C4-2B (cell line): ENCODE data around the gene TAAR2.

Experiments
- ZFX ChIP-seq: fragments of 450-650 bp; IDR thresholded peaks from 2 replicates; pipeline ENCODE4 v1.6.1; 2017
- TF ChIP-seq, protein P1 (sequence below): fragments of 450-650 bp; conservative IDR thresholded peaks from 2 replicates; pipeline ENCODE4 v1.5.1; 2017; ENCODE audit warnings: mild to moderate bottlenecking

DNA sequence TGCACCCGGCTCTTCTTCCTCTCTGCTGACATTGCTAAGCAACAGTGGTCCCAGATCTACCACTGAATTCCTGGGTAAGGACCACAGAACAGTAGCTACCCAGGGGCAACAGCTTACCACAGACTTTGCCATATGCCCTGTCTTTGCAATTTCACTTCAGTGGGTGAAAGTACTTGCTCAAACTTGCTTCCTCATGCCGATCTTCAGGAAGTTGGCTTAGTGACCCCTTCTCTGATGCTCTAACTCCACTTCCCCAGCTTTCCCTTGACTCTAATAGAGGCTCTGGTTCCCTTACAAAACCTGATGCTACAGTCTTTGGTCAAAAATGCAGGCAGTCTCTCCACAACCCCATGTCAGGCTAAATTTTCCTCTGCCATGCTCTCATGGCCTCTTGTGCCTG, 31.2 kb downstream of the TAAR2 start:
- TF ChIP-seq, protein P1, sequence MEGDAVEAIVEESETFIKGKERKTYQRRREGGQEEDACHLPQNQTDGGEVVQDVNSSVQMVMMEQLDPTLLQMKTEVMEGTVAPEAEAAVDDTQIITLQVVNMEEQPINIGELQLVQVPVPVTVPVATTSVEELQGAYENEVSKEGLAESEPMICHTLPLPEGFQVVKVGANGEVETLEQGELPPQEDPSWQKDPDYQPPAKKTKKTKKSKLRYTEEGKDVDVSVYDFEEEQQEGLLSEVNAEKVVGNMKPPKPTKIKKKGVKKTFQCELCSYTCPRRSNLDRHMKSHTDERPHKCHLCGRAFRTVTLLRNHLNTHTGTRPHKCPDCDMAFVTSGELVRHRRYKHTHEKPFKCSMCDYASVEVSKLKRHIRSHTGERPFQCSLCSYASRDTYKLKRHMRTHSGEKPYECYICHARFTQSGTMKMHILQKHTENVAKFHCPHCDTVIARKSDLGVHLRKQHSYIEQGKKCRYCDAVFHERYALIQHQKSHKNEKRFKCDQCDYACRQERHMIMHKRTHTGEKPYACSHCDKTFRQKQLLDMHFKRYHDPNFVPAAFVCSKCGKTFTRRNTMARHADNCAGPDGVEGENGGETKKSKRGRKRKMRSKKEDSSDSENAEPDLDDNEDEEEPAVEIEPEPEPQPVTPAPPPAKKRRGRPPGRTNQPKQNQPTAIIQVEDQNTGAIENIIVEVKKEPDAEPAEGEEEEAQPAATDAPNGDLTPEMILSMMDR: no peak
- TF ChIP-seq ZFX: no peak
